Thoracic aorta (tissue), 2 donors: ENCODE results near the gene BCKDHB. TPM values are rescaled to one million over a fixed set of nuclear protein-coding genes. Genes with fewer than 3 reads are reported as not detected.

Source experiments
- ATAC-seq: fragments of 150-250 bp; one replicate; pipeline ENCODE4 v1.8.0; 2017; ENCODE audit warnings: low read depth; ENCODE audit not compliant: insufficient number of reproducible peaks, low FRiP score
- DNase-seq: peaks from one replicate; pipeline ENCODE4 v3.0.0-alpha.2; 2020; ENCODE audit warnings: low spot score
- H3K27ac ChIP-seq, 2 donors: fragments of 200-600 bp; sonication (generic); 1 replicate in 1 of 2; 2 replicates in 1 of 2; pipeline ENCODE4 v1.5.1; 2016; ENCODE audit warnings: mild to moderate bottlenecking in 2 of 2, moderate library complexity in 2 of 2
- H3K27me3 ChIP-seq: fragments of 200-600 bp; sonication (generic); replicated peaks from 2 replicates; pipeline ENCODE4 v1.6.0; 2016; ENCODE audit warnings: mild to moderate bottlenecking; ENCODE audit not compliant: insufficient read depth
- H3K36me3 ChIP-seq: fragments of 200-600 bp; sonication (generic); one replicate; pipeline ENCODE4 v1.5.1; 2016
- H3K4me1 ChIP-seq, 2 donors: fragments of 200-600 bp; sonication (generic); 1 replicate in 1 of 2; 2 replicates in 1 of 2; pipeline versions ENCODE4 v1.5.1 to v1.6.0; 2016; ENCODE audit warnings: low read depth in 2 of 2, mild to moderate bottlenecking in 1 of 2; ENCODE audit not compliant: control insufficient read depth in 1 of 2
- H3K4me3 ChIP-seq: fragments of 200-600 bp; sonication (generic); 2 replicates; pipeline ENCODE4 v1.5.1; 2016; ENCODE audit warnings: mild to moderate bottlenecking
- H3K9me3 ChIP-seq: fragments of 200-600 bp; sonication (generic); 2 replicates; pipeline ENCODE4 v1.5.1; 2016
- CTCF ChIP-seq: fragments of 200-600 bp; sonication (generic); IDR thresholded peaks from one replicate; pipeline ENCODE4 v1.5.1; 2019; ENCODE audit warnings: antibody characterized with exemption
- total RNA-seq, 2 donors: library from RNA; depleted of rRNA; stranded (reverse); fragments of >200 nt; gene quantifications; one replicate each; pipeline versions ENCODE4 v1.1.0 to v1.2.3, GENCODE V29; 2016

The BCKDHB gene
- total RNA-seq, 2 donors from 2014 or later: 14.1 to 22.1 TPM

DNA sequence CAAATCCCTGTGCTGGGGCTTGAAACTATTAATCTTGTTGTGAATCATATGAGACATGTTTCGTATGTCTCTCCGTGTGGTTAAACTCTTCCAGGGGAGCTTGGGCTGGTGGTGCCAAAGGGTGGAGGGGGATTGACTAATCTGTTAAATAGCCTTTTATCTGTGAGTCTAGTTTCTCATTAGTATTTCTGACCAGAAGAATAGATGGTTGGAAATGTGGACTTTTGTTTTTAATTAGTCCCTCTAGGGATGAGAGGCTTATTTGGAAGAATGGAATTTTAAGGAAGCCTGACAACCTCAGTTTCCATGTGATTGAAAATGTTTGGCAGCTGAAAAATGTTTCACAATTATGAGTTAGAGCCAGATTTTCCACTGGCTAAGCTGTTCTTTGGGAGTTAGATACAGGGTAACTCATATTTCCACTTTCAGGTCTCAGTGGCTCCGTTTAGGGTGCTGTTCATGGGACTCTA is 117.3 kb downstream of the BCKDHB start:
- Histone ChIP-seq H3K27me3 (no peaks in the 10 kb centered on the region), H3K4me3 (no peak overlapping the region), H3K4me1 (no peaks in the 10 kb centered on the region), H3K36me3 (no peaks in the 10 kb centered on the region), H3K27ac (no peak overlapping the region), H3K9me3 (no peaks in the 10 kb centered on the region)
- ATAC-seq (no peak), DNase-seq (no peak)
- TF ChIP-seq CTCF: no peak

DNA sequence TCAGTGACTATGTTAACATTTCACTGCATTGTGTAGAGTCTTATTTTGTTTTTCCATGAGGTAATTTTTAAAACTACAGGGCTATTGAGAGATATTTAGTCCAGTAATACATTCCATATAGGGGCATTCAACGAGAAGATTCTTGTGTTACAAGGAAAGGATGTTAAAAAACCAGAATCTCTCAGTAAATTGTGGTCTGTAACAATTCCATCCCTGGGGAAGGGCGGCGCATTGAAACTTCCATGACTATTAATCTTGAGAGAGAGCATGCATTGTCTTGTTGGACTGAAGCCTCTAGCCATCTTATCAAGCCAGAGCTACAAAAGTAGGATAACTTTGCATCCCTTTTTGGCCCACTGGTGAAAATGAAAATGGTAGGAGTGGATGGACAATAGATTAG is 119.7 kb downstream of the BCKDHB start:
- Histone ChIP-seq H3K4me3 (no peak overlapping the region), H3K36me3 (no peaks in the 10 kb centered on the region), H3K27me3 (no peaks in the 10 kb centered on the region), H3K27ac (no peak overlapping the region), H3K4me1 (no peaks in the 10 kb centered on the region), H3K9me3 (no peaks in the 10 kb centered on the region)
- no peak for DNase-seq
- ATAC-seq: no peak
- no peak for TF ChIP-seq CTCF

GRCh38 chr6:80226699-80227098 is 120.2 kb downstream of the BCKDHB start:
- no peak for TF ChIP-seq CTCF
- Histone ChIP-seq H3K4me3 (no peak overlapping the region), H3K4me1 (no peaks in the 10 kb centered on the region), H3K27me3 (no peaks in the 10 kb centered on the region), H3K27ac (no peak overlapping the region), H3K36me3 (no peaks in the 10 kb centered on the region), H3K9me3 (no peaks in the 10 kb centered on the region)
- ATAC-seq (no peak), DNase-seq (no peak)

- H3K4me3 ChIP-seq: no peak overlapping the region
- no peaks in the 10 kb centered on the region for H3K4me1 ChIP-seq
- H3K36me3 ChIP-seq: no peaks in the 10 kb centered on the region
- H3K27me3 ChIP-seq: no peaks in the 10 kb centered on the region
- TF ChIP-seq CTCF: no peak
- no peak for DNase-seq
- no peaks in the 10 kb centered on the region for H3K9me3 ChIP-seq
- H3K27ac ChIP-seq: no peak overlapping the region
- no peak for ATAC-seq
These were observed 121.2 kb downstream of the BCKDHB start for GRCh38 chr6:80227545-80228105.

DNA sequence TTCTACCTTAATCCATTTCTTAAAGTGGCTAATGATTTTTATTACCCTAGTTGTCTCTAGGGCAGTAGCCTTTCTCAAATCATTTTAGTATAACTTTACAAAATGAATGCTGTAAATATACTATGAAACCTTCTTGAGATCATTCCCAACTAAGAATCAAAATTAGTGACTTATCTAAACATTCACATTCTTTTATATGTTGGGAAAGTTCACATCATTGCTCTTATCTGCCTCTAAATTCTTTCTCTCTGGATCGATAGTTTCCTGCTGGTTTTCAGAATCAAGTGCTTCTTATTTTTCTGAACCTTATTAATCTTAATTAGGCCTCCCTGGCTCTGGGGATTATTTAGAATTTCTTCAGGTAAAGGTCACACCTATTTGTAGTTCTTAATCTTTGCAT is 126.8 kb downstream of the BCKDHB start:
- H3K9me3 ChIP-seq: no peaks in the 10 kb centered on the region
- no peak overlapping the region for H3K27ac ChIP-seq
- H3K36me3 ChIP-seq: no peaks in the 10 kb centered on the region
- no peaks in the 10 kb centered on the region for H3K4me1 ChIP-seq
- TF ChIP-seq CTCF: no peak
- ATAC-seq (no peak), DNase-seq (no peak)
- no peak overlapping the region for H3K4me3 ChIP-seq
- no peaks in the 10 kb centered on the region for H3K27me3 ChIP-seq
